NCI-H2196 (cell line): Measurements from ENCODE around the gene SLC16A9.

Experiments used
- DNase-seq: peaks from one replicate; lab custom pipeline; 2025; ENCODE audit not compliant: unreplicated experiment; lab: John Stamatoyannopoulos, UW

The SLC16A9 gene

DNA sequence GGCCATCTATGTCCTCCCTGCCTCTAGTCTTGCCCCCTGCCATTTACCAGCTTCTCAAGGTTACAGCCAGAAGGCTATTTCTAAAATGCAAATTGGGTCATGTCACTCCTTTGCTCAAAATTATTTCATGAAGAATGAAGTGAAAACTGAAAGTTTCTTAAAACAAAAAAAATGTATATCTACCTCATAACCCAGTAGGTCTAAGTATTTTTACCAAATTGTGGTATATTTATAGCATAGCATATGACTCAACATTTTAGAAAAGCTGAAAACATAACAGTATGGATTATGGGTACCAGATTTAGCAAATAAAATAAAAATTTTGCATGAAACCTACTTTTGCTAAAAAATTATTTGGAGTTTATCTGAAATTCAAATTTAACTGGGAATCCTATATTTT, 78.4 kb downstream of the SLC16A9 start:
- no peak for DNase-seq

- DNase-seq: no peak
These were observed 80.7 kb downstream of the SLC16A9 start for GRCh38 chr10:59628965-59629364.

- DNase-seq: no peak
These were observed 81.2 kb downstream of the SLC16A9 start for GRCh38 chr10:59628456-59628855.

- no peak for DNase-seq
These were observed 82.2 kb downstream of the SLC16A9 start for GRCh38 chr10:59627366-59628018.

DNA sequence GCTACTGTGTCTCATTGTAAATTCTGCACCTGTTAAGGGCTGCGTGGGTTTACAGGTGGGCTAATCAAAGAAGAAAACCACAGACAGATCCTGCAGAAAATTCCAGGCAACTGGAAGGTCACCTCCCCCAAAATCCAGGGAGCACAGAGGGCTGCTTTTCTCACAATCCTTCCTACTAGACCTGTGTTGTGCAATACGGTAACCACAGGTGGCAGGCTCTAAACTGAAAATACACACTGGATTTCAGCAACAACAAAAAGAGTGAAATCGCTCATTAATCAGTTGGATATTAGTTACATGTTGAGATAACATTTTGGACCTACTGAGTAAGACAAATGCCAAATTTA, 83.2 kb downstream of the SLC16A9 start:
- DNase-seq: no peak

- peak; percentile 41 for DNase-seq
These were observed 83.7 kb downstream of the SLC16A9 start for GRCh38 chr10:59625721-59626522.

- DNase-seq: no peak
These were observed 84.7 kb downstream of the SLC16A9 start for GRCh38 chr10:59624951-59625350.

DNA sequence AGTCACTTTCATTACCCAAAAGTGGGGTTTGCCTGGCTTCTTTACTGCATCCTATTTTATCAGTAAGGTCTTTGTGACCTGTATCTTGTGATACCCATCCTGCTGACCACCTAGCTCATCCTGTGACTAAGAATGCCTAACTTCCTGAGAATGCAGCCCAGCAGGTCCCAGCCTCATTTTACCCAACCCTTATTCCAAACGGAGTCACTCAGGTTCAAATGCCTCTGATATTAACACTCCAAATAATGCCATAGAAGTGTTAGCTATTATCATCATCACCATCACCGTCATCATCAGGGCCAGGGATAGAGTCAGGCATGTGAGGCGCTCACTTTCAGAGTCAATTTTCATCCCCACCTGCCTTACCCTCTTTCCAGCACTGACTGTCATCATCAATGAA, 85.5 kb downstream of the SLC16A9 start:
- DNase-seq: no peak

- DNase-seq: no peak
These were observed 86.2 kb downstream of the SLC16A9 start for GRCh38 chr10:59623133-59624121.

DNA sequence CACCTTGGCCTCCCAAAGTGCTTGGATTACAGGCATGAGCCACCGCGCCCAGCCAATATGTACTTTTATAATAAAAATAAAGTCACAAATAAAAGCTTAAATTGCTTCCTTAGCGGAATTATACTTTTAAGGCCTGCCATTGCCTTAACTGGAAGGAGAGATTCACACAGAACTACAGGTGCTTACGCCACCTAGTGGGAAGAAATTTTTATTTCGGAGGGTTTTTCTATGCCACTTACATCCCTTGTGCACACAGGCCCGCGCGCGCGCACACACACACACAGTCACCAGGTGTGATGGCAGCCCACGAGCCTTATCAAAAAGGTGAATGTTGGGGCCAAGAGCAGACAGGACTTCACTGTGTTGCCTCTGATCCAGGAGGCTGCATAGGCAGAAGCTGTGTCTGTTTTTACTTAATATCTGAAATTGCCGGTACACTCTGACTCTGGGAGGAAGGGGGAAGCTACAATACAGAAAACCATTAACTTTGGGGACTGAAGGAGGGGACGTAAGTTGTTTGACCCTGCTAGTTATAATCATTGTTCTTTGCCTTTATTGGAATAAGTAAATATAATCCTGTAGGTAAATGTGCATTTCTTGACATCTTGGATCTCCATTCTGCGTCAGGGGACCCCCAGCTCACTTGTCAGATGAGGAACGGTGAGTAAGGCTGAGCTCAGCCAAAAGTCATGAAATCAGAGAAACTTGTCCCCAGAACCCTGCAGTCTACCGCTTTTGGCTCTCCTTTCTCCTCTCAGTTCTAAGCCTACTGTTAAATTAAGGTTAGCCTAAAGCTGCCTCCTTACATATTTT, 87.1 kb downstream of the SLC16A9 start:
- DNase-seq: peak; percentile 4

GRCh38 chr10:59621771-59622170, 87.9 kb downstream of the SLC16A9 start:
- DNase-seq: no peak

- no peak for DNase-seq
These were observed 91.0 kb downstream of the SLC16A9 start for GRCh38 chr10:59618666-59619065.

DNA sequence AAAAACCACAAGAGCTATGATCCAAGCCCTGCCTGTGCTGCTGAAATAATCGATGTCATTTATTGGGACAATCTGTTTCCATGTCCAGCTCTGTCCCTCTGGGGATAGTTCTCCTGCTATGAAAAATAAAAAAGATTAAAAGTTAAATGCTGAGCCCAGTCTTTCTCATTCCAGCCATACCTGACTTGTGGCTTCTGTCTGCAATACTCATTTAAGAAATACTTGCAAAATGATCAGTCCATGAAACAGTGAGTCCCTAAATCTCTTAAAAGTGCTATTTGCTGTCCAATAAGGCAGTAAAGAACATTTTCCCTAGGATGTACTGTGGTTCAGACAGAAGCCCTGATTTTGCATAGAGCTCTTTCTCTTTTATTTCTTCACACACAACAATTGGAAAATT, 91.7 kb downstream of the SLC16A9 start:
- no peak for DNase-seq

DNA sequence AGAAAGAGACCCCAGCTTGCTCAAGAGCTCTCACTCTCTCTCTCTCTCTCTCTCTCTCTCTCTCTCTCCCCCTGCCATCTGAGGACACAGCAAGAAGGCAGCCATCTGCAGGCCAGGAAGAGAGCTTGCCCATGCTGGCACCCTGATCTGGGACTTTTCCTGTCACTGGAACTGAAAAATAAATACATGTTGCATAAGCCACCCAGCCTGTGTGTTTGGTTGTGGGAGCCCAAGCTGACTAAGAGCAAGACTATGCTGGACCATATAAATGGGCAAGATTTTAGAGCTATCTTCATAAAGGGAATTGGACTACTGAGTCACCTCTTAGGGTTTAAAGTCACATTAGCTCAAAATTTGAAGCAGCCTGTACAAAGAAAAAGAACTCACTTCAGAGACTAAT, 98.6 kb downstream of the SLC16A9 start:
- DNase-seq: no peak

DNA sequence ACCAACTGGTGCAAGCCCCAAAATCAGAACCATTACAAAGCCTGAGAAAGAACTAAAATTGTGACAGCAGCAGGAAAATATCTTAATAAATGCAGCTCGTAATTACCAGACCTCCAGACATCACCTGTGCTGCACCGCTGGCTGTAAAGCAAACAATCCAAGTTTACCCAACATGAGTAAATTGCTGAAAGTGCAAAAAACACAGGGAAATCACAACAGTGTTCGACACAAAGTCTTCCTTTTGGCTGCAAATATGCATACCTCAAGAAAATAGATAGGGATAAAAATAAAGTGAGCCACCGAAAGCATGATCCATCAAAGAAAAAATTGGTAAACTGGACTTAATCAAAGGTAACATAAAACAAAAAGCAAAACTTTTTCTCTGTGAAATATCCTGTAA, 101.7 kb downstream of the SLC16A9 start:
- DNase-seq: no peak

DNA sequence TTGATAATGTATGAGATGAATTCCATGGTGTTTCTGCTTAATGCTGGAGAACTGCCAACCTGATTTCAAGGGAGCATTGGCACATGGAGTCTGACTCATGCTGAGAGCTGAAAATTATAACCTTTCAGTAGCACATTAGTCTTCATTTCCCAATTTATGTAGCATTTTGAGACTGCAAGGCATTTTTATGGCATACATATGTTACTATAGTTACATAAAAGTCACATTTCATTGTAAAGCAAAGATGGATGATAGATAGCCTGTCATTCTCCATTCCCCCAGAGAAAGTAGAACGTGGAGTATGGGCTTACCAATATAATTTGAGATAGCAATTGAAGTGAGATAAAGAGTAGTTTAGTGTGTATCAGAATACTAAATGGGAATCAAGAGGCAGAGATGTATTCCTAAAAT, 103.1 kb downstream of the SLC16A9 start:
- no peak for DNase-seq

GRCh38 chr10:59601985-59602384, 107.7 kb downstream of the SLC16A9 start:
- DNase-seq: no peak
